LNCAP (cell line): ENCODE results near the gene ABCB10.

Experiments used
- TF ChIP-seq, protein P1 (sequence below): fragments of 450-650 bp; IDR thresholded peaks from 2 replicates; pipeline ENCODE4 v1.5.1; 2017; ENCODE audit warnings: mild to moderate bottlenecking

ABCB10 gene

DNA sequence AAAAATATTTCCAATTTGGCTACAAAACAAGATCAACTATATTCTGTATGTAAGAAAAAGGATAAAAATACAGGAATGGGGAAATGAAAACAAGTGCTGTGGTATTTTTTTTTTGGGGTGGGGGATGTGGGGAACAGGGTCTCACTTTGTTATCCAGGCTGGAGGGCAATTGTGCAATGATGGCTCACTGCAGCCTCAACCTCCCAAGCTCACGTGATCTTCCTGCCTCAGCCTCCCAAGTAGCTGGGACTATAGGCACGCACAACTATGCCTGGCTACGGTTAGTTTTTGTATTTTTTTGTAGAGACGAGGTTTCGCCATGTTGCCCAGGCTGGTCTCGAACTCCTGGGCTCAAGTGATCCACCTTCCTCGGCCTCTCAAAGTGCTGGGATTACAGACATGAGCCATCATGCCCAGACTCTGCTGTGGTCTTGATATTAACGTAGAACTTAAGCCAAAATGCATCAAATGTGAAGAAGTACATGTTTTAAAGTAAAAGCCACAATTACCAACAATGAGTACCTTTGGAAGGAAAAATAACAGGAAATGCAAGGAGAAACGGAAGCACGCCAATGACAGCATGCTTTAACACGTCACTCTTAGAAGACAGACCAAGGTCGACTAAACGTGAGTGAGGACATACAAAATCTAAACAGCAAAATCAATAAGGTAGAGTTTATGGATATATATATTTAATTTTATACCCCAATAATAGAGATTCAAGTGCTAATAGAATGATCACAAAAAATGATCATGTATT, 8.8 kb upstream of the ABCB10 start:
- TF ChIP-seq, protein P1, sequence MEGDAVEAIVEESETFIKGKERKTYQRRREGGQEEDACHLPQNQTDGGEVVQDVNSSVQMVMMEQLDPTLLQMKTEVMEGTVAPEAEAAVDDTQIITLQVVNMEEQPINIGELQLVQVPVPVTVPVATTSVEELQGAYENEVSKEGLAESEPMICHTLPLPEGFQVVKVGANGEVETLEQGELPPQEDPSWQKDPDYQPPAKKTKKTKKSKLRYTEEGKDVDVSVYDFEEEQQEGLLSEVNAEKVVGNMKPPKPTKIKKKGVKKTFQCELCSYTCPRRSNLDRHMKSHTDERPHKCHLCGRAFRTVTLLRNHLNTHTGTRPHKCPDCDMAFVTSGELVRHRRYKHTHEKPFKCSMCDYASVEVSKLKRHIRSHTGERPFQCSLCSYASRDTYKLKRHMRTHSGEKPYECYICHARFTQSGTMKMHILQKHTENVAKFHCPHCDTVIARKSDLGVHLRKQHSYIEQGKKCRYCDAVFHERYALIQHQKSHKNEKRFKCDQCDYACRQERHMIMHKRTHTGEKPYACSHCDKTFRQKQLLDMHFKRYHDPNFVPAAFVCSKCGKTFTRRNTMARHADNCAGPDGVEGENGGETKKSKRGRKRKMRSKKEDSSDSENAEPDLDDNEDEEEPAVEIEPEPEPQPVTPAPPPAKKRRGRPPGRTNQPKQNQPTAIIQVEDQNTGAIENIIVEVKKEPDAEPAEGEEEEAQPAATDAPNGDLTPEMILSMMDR, result no peak

DNA sequence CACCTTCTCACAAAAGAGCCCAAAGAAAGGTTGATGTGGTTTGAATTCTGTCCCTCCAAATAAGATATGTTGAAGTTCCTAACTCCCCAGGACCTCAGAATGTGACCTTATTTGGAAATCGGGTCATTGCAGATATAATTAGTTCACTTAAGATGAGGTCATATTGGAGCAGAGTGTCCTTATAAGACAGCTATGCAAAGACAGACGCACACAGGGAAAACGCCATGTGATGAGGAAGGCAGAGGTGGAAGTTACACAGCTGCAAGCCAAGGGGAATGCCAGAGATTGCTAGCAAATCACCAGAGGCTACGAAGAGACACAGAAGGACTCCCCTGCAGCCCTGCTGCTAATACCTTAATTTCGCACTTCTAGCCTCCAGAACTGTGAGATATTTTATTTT, 5.2 kb upstream of the ABCB10 start:
- TF ChIP-seq, protein P1, result no peak

DNA sequence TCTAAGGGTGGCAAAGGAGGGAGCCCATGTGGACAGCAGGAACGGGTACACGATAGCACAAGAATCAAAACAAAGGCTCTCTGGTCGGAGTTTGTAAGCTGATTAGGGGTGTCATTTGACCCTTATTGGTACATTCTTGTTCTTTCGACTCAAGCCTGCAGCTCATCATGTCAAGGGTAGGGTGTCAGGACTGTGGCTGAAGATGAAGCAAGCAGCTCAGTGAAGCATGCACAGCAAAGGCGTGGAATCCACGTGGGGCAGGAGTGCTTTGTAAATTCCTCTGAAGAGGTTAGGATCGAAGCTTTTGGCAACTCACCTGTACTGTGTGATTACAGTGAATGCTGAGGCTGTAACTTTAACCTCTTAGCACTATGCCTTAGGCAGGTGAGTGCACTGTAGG, 4.7 kb upstream of the ABCB10 start:
- TF ChIP-seq, protein P1, result no peak

DNA sequence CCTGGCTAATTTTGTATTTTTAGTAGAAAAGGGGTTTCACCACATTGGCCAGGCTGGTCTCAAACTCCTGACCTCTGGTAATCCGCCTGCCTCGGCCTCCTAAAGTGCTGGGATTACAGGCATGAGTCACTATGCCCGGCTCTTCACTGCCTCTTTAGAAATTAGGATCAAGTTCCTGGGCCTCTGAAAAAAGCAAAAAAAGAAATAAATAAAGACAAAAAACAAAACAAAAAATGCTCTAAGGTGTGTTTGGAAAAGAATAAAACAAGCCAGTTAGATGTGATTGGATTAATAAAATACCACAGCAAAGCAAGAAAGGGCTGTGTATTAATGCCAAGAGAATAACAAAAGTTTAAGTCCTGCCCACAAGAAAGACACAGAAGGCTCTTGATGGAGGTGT, 4.2 kb upstream of the ABCB10 start:
- TF ChIP-seq, protein P1, result no peak

DNA sequence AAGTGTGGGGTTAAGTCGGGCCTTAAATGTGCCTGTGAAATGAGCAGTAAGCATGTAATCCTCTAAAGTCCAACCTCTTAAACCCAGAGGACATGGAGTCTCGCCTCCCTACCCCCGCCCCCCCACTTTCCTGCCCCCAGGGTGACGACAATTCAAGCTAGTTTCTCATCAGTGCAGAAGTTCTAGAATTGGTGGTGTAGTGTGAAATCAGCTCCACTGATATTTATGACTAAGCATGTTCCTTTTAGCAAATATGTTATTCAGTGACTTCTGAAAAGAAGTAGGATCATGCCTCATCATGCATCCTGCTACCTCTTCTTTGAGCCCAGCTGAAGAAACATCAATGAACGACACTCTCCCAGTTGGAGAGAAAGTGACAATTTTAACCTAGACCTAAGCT, 2.6 kb upstream of the ABCB10 start:
- TF ChIP-seq, protein P1, result no peak

DNA sequence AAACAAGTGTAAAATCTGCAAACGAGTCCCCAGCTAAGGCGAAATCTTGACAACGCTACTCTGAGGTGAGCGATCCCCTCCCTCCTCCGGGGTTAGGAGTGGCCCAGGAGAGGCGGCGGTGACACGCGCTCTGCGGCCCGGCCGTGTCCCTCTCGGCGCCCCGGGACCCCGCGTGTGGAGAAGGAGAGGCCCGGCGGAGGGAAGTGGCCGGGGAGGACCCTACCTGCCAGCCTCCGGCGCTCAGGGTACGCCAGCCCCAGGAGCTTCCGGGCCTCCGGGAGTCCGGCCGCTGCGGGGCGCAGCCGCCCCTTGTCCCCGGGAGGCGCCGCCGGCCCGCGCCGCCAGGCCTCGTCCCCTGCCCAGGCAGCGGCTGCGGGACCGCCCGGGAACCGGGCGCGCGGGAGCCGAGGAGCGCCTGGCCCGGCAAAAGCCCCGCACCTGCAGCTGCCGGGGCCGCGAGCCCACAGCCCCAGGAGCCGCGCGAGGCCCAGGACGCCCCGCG, 543 bp downstream of the ABCB10 start:
- TF ChIP-seq, protein P1, result 0 out of 2 replicates have a peak, but pooled peaks have one; percentile 25

DNA sequence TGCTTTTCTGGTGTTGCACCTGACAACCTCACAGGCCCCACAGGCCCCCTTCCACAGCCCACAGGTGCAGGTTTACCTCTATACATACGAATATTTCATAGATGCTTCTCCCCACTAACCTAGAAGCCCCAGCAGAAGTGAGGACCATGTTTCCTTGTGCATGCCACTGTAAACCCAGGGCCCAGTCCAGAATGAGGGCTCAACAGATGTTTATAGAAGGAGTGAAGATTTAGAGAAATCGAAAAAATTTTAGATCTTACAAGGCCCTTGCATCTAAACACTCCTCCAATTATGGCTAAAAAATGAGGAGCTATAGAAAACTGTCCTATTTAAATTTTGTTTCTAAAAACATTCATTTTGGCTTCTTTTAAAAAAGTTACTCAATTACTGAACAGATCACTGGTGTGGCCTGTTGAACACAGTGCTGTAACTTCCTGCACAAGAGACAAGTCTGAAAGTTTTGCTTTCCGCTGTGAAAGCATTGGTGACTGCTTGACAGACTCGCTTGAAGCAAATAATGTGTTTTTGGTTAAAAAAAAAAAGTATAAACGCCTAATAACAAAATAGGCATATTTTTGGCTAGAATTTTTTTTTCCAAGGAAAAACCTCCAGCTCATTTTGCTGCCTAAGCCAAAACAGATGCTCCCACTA, 1.2 kb downstream of the ABCB10 start:
- TF ChIP-seq, protein P1, result no peak
